Epithelial cell of esophagus (primary cell): ENCODE results near the gene GRM5.

Source experiments
- DNase-seq: peaks from one replicate; pipeline ENCODE4 v3.0.0; 2010; ENCODE audit warnings: low read depth
- H3K4me3 ChIP-seq: 2 replicates; pipeline ENCODE4 v1.5.1; 2011; ENCODE audit warnings: mild to moderate bottlenecking, low read length, control low read depth
- CTCF ChIP-seq: IDR thresholded peaks from 2 replicates; pipeline ENCODE4 v1.5.1; 2011; ENCODE audit warnings: low read depth, mild to moderate bottlenecking, low read length, control low read depth, inconsistent platforms; ENCODE audit not compliant: insufficient read depth; ENCODE audit errors: missing control alignments

The GRM5 gene

GRCh38 chr11:88831303-88831890 is 234.4 kb downstream of the GRM5 start:
- no peak for DNase-seq
- TF ChIP-seq CTCF = no peak
- no peak overlapping the region for H3K4me3 ChIP-seq

- peak; percentile 32 for DNase-seq
- H3K4me3 ChIP-seq = no peak overlapping the region
- no peak for TF ChIP-seq CTCF
Observed at GRCh38 chr11:88827018-88827676, 238.6 kb downstream of the GRM5 start.

- H3K4me3 ChIP-seq = no peak overlapping the region
- TF ChIP-seq CTCF = no peak
- no peak for DNase-seq
Observed at GRCh38 chr11:88819616-88820015, 246.2 kb downstream of the GRM5 start.

- no peak overlapping the region for H3K4me3 ChIP-seq
- no peak for DNase-seq
- no peak for TF ChIP-seq CTCF
Observed at GRCh38 chr11:88818978-88819377, 246.8 kb downstream of the GRM5 start.

- DNase-seq = no peak
- no peak for TF ChIP-seq CTCF
- no peak overlapping the region for H3K4me3 ChIP-seq
Observed at GRCh38 chr11:88815505-88815904, 250.3 kb downstream of the GRM5 start.

- no peak overlapping the region for H3K4me3 ChIP-seq
- peak; percentile 4 for DNase-seq
- TF ChIP-seq CTCF = no peak
Observed at GRCh38 chr11:88814076-88814475, 251.7 kb downstream of the GRM5 start.
